H1 (cell line): ENCODE data around the gene LARP4B. TPM values are rescaled to one million over a fixed set of nuclear protein-coding genes. Genes with fewer than 3 reads are reported as not detected.

ENCODE experiments used
- CBX8 ChIP-seq: fragments of 300-800, 300-1000 bp; sonication (generic); IDR thresholded peaks from 2 replicates; pipeline ENCODE4 v1.7.1; 2016; ENCODE audit warnings: low read depth, low read length, borderline replicate concordance
- KDM1A ChIP-seq: fragments of 200-600, 300-600 bp; sonication (generic); IDR thresholded peaks from 2 replicates; pipeline ENCODE4 v1.7.1; 2016; ENCODE audit warnings: mild to moderate bottlenecking, low read length, borderline replicate concordance
- SIX5 ChIP-seq: IDR thresholded peaks from 2 replicates; pipeline ENCODE4 v1.6.1; 2011; ENCODE audit warnings: mild to moderate bottlenecking, low read depth, low read length
- SP4 ChIP-seq: IDR thresholded peaks from 2 replicates; pipeline ENCODE4 v1.6.1; 2012; ENCODE audit warnings: low read length, inconsistent platforms
- polyA plus RNA-seq, 7 experiments: library from polyadenylated mRNA; depleted of rRNA in 3 of 7; stranded (reverse) in 5 of 7; unstranded in 2 of 7; fragments of >200 nt in 5 of 7; fragments of 200-250 nt in 2 of 7; gene quantifications; 1 replicate in 5 of 7; 2 replicates in 1 of 7; 4 replicates in 1 of 7; pipeline versions ENCODE4 v1.2.1 to v1.2.3, GENCODE V29; 2011 to 2013; ENCODE audit warnings: missing spikeins in 2 of 7, mixed read lengths in 2 of 7
- total RNA-seq: library from RNA; stranded (reverse); fragmentation: NEBNext Ultra II Directional; extraction: Animal tissue kit (Norgen Biotek cat#: 25700); gene quantifications from 2 replicates; pipeline ENCODE4 v1.2.1, GENCODE V29; 2021

LARP4B gene
- total and polyA plus RNA-seq, 2 of the 8 experiments (the other 6 are each of a cell fraction or from before 2014, with no cell fraction given): 20.1 to 78.6 TPM

DNA sequence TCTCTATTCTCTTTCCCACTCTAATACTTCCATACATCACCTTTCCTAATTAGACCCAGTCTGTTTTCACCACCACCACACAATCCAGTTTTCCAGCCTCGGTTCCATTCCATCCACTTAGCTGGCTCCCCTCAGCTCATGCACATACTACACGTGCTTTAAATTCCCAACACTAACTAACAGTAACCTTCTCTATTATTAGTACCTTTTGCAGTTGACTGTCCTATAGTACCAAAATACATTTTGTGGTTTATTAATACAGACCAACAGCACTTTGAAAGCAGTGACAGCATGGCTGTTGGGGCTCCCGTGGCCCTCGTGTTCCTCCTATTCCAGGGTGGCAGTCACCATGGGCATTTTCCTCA lies 64.9 kb downstream of the LARP4B start (continued):
- TF ChIP-seq CBX8 (no peak), KDM1A (no peak), SIX5 (no peak), SP4 (no peak)
- TF ChIP-seq, all 59 proteins: peak for 0
